Posterior cingulate gyrus (tissue), 11 donors: ENCODE data around the gene IL31RA.

ENCODE experiments used
- DNase-seq, 10 donors: peaks; one replicate each; pipeline versions ENCODE4 v3.0.0 to v3.0.0-alpha.2; 2020 to 2021; ENCODE audit warnings: mixed read lengths in 3 of 10
- intact Hi-C: fragments of 100-400 bp; cut with DNase I; formaldehyde crosslinking; loops from one replicate; pipeline ENCODE4 v1.15.1; 2023

Gene IL31RA

GRCh38 chr5:55966284-55966683 lies 115.1 kb downstream of the IL31RA start:
- intact Hi-C loops: no loop called here
- DNase-seq: no peak

- intact Hi-C loops: no loop called here
- DNase-seq: no peak
Observed at GRCh38 chr5:55969956-55970355, 118.8 kb downstream of the IL31RA start.
